ENCODE measurements around the gene NOTCH3. TPM values are rescaled to one million over a fixed set of nuclear protein-coding genes. Genes with fewer than 3 reads are reported as not detected.

Gene NOTCH3
- total RNA-seq, 1 experiment from 2014 or later, result 153 TPM

GRCh38 chr19:15112385-15112784, 88.4 kb downstream of the NOTCH3 start (continued):
- TF ChIP-seq GRHL2 (CRISPR knock-in tag; IDR thresholded peaks at IDR 0.05; ENCODE audit: insufficient replicate concordance, severe bottlenecking) (no peak), ZNF121 (CRISPR knock-in tag; IDR thresholded peaks at IDR 0.05) (peak; percentile 88), SMAD4 (CRISPR knock-in tag; IDR thresholded peaks at IDR 0.05) (no peak), GTF2I (CRISPR knock-in tag; conservative IDR thresholded peaks at IDR 0.05) (no peak), FOXP1 (CRISPR knock-in tag; IDR thresholded peaks at IDR 0.05; ENCODE audit: borderline replicate concordance) (no peak), AFF4 (CRISPR knock-in tag; IDR thresholded peaks at IDR 0.05; ENCODE audit: borderline replicate concordance) (no peak), FOXK1 (CRISPR knock-in tag; IDR thresholded peaks at IDR 0.05) (no peak)
- TF ChIP-seq, protein P1, sequence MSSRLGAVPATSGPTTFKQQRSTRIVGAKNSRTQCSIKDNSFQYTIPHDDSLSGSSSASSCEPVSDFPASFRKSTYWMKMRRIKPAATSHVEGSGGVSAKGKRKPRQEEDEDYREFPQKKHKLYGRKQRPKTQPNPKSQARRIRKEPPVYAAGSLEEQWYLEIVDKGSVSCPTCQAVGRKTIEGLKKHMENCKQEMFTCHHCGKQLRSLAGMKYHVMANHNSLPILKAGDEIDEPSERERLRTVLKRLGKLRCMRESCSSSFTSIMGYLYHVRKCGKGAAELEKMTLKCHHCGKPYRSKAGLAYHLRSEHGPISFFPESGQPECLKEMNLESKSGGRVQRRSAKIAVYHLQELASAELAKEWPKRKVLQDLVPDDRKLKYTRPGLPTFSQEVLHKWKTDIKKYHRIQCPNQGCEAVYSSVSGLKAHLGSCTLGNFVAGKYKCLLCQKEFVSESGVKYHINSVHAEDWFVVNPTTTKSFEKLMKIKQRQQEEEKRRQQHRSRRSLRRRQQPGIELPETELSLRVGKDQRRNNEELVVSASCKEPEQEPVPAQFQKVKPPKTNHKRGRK (CRISPR knock-in tag; IDR thresholded peaks at IDR 0.05; ENCODE audit: borderline replicate concordance), result no peak

GRCh38 chr19:15111758-15112157, 89.0 kb downstream of the NOTCH3 start:
- TF ChIP-seq, protein P2, sequence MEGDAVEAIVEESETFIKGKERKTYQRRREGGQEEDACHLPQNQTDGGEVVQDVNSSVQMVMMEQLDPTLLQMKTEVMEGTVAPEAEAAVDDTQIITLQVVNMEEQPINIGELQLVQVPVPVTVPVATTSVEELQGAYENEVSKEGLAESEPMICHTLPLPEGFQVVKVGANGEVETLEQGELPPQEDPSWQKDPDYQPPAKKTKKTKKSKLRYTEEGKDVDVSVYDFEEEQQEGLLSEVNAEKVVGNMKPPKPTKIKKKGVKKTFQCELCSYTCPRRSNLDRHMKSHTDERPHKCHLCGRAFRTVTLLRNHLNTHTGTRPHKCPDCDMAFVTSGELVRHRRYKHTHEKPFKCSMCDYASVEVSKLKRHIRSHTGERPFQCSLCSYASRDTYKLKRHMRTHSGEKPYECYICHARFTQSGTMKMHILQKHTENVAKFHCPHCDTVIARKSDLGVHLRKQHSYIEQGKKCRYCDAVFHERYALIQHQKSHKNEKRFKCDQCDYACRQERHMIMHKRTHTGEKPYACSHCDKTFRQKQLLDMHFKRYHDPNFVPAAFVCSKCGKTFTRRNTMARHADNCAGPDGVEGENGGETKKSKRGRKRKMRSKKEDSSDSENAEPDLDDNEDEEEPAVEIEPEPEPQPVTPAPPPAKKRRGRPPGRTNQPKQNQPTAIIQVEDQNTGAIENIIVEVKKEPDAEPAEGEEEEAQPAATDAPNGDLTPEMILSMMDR (IDR thresholded peaks at IDR 0.05), result no peak
- TF ChIP-seq ZBTB21 (CRISPR knock-in tag; IDR thresholded peaks at IDR 0.05; ENCODE audit: borderline replicate concordance) (no peak), ETV6 (CRISPR knock-in tag; IDR thresholded peaks at IDR 0.05) (no peak), RELA (CRISPR knock-in tag; IDR thresholded peaks at IDR 0.05; ENCODE audit: borderline replicate concordance) (no peak), FOXP1 (CRISPR knock-in tag; IDR thresholded peaks at IDR 0.05; ENCODE audit: borderline replicate concordance) (no peak), ZNF532 (CRISPR knock-in tag; IDR thresholded peaks at IDR 0.05; ENCODE audit: borderline replicate concordance) (no peak)
- TF ChIP-seq, protein P3, sequence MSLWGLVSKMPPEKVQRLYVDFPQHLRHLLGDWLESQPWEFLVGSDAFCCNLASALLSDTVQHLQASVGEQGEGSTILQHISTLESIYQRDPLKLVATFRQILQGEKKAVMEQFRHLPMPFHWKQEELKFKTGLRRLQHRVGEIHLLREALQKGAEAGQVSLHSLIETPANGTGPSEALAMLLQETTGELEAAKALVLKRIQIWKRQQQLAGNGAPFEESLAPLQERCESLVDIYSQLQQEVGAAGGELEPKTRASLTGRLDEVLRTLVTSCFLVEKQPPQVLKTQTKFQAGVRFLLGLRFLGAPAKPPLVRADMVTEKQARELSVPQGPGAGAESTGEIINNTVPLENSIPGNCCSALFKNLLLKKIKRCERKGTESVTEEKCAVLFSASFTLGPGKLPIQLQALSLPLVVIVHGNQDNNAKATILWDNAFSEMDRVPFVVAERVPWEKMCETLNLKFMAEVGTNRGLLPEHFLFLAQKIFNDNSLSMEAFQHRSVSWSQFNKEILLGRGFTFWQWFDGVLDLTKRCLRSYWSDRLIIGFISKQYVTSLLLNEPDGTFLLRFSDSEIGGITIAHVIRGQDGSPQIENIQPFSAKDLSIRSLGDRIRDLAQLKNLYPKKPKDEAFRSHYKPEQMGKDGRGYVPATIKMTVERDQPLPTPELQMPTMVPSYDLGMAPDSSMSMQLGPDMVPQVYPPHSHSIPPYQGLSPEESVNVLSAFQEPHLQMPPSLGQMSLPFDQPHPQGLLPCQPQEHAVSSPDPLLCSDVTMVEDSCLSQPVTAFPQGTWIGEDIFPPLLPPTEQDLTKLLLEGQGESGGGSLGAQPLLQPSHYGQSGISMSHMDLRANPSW (CRISPR knock-in tag; conservative IDR thresholded peaks at IDR 0.05; ENCODE audit: low read depth), result no peak
- ATAC-seq (no peak), DNase-seq (ENCODE audit: low spot score) (no peak)
- no peaks in the 10 kb centered on the region for H3K27me3 Mint-ChIP-seq (ENCODE audit: low read depth)
- CTCF ChIA-PET, result interaction anchor here (0.8 to 3.1 kb wide), 4 partner anchors 9 to 444 kb away, joined by 3 to 20 read pairs (median 3); no protein-coding TSS in a partner anchor
- no peaks in the 10 kb centered on the region for H3K9me3 Mint-ChIP-seq
- H3K36me3 Mint-ChIP-seq, result peaks cover 30% of the 10 kb centered on the region
- no peak overlapping the region for H3K27ac Mint-ChIP-seq
- peaks cover 10% of the 10 kb centered on the region for H3K4me1 Mint-ChIP-seq
- POLR2A ChIA-PET, result no interaction called here
- H3K4me3 Mint-ChIP-seq, result no peak overlapping the region

All from WTC11 (cell line).